HK-2 (cell line): Measurements from ENCODE around the gene RNF144B.

Source experiments
- DNase-seq: peaks from one replicate; pipeline ENCODE4 v3.0.0-alpha.2; 2018; ENCODE audit not compliant: unreplicated experiment

RNF144B gene

GRCh38 chr6:18511211-18511610, 124.1 kb downstream of the RNF144B start:
- no peak for DNase-seq

GRCh38 chr6:18513253-18513798, 126.2 kb downstream of the RNF144B start:
- DNase-seq: no peak

DNA sequence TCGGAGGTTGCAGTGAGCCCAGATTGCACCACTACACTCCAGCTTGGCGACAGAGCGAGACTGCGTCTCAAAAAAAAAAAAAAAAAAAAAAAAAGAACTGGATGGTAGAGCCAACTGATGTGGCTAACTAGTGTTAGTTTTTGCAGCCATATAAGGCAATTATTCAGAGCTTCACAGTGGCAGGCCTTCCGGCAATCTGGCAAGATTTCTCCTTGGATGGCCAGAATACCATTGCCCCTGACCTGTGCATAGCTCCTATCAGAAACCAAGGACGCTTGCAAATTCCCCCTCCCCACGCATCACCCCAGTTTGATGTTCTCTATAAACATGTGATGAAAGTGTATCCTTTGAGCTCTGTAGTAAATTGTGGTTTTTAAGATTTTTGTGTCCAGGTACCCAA, 127.0 kb downstream of the RNF144B start:
- DNase-seq: no peak

GRCh38 chr6:18515767-18516166, 128.6 kb downstream of the RNF144B start:
- DNase-seq: no peak
